Stimulated activated CD4-positive, alpha-beta T cell treated with anti-CD3 and anti-CD28 coated beads, Interleukin-12 subunit alpha, Interleukin-12 subunit beta, amount 100 ng/mL, for 24 hours (primary cell): Measurements from ENCODE around the gene HNRNPF.

Experiments used
- DNase-seq, 2 experiments: peaks; one replicate each; pipeline ENCODE4 v3.0.0-alpha.2; 2020; ENCODE audit warnings: low read depth in 2 of 2

Gene HNRNPF

DNA sequence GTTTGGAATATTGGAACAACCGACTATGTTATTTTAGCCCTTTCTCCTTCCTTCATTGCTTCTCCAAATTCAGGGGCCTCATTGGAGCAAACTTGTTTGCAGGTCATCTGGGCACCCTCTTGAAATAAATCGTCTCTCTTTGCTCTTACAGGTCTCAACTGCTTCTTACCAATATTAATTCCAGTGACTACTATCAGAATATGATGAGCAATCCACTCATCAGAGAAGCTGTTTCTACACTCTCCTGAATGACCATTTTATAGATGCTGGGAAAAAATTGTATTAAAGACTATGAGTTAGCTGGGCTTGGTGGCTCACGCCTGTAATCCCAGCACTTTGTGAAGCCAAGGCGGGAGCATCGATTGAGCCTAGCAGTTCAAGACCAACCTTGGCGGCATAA, 12.5 kb upstream of the HNRNPF start:
- no peak for DNase-seq

GRCh38 chr10:43421201-43421507, 12.2 kb upstream of the HNRNPF start:
- no peak for DNase-seq

GRCh38 chr10:43420369-43421200, 11.6 kb upstream of the HNRNPF start:
- DNase-seq, result peak; percentile 62 to 78

DNA sequence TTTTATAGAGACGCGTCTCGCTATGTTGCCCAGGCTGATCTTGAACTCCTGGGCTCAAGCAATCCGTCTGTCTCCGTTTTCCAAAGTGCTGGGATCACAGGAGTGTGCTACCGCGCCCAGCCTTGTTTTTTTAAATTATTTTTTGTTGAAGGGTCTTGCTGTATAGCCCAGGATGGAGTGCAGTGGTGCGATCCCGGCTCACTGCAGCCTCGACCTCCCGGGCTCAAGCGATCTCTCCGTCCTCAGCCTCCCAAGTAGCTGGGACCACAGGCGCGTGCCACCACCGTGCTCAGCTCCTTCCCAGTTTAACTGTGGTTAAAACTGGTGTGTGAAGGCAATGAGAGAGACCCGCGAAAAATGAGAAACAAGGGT, 11.0 kb upstream of the HNRNPF start:
- DNase-seq, result no peak

DNA sequence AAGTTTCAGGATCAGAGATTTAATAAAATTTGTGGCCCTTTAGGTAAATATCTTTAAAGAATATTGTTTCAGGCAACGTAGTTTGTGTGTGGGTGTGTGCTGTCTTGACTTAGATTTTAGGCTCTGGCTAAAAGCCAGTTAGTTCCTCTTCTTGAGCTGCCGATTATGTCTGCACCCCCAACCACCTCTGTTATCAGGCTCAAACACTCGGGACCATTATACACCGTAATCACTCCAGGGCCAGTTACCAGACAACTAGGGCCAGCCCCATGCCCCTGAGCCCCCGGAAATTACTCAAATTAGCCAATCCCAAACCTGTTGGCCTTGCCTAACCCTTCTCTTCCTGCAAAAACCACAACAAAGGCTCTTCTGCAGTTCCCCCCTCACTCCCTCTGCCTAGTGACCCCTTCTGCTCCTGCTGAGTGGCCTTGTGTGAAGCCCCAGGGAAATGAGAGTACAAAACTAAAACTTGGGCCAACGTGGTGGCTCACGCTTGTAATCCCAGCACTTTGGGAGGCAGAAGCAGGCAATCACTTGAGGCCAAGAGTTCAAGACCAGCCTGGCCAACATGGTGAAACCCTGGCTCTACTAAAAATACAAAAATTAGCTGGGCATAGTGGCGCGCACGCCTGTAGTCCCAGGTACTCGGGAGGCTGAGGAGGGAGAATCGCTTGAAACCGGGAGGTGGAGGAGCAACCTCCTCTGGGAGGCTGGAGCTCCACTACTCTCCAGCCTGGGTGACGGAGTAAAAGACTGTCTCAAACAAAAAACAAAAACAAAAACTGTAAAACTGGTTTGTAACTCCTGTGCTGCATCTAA, 9.2 kb upstream of the HNRNPF start:
- no peak for DNase-seq

DNA sequence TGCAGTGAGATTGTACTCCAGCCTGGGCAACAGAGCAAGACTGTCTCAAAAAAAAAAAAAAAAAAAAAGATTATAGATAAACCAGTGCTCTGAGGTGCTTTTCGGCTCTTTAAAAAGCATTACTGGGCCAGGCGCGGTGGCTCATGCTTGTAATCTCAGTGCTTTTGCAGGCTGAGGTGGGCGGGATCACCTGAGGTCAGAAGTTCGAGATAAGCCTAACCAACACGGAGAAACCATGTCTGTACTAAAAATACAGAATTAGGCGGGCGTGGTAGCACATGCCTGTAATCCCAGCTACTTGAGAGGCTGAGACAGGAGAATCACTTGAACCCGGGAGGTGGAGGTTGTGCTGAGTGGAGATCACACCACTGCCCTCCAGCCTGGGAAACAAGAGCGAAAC, 6.6 kb upstream of the HNRNPF start:
- no peak for DNase-seq

DNA sequence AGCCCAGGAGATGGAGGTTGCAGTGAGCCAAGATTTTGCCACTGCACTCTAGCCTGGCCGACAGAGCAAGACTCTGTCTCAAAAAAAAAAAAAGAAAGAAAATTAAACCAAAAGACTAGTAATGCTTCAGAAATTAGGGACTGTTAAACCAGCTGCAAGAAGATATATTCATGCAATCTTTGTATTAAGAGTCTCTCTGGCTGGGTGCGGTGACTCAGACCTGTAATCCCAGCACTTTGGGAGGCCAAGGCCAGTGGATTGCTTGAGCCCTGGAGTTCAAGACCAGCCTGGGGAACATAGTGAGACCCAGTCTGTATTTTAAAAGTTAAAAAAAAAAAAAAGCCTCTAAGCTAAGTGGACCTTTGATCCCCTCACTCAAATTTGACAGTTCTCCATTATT, 2.5 kb upstream of the HNRNPF start:
- DNase-seq, result no peak

- DNase-seq, result no peak
Measured at GRCh38 chr10:43410345-43410744, 1.4 kb upstream of the HNRNPF start.

DNA sequence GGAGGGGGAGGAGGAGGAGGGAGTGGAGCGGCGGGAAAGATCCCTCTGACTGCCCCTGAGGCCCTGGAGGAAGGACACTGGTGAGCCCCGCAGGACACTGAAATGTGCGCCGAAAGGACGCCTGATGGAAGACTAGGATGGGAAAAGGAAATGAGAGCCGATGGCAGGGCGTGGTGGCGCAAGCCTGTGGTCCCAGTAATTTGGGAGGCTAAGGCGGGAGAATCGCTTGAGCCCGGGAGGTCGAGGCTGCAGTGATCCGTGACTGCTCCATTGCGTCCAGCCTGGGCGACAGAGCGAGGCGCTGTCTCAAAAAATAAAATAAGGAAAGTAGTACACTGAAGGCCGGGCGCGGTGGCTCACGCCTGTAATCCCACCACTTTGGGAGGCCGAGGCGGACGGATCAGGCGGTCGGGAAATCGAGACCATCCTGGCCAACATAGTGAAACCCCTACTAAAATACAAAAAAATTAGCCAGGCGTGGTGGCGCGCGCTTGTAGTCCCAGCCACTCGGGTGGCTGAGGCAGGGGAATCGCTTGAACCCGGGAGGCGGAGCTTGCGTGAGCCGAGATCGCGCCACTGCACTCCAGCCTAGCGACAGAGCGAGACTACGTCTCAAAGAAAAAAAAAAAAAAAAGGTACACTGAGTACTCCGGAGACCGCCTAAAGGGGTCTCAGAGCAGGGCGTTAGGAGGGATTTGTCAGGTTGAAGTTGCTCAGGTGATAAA, 561 bp upstream of the HNRNPF start:
- peak; percentile 49 to 54 for DNase-seq

DNA sequence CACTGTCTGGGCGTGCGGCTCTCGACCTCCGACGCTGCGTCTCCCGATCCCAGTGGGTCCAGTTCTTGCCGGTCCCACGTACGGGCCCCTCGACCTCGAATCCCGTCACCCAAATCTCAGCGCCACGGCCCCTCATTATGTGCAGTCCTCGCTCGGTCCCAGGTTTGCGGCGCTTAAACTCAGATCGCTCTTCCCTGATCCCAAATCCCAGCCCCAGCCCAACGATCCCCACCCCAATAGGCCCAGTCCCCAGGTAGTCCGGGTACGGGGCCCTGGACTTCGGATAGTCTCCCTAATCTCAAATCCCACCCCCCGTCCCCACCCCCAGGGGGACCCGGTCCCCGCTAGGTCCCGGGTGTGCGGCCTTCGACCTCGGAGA, 666 bp downstream of the HNRNPF start:
- DNase-seq, result no peak

- peak; percentile 80 to 90 for DNase-seq
Measured at GRCh38 chr10:43407576-43408330, 1.2 kb downstream of the HNRNPF start.

DNA sequence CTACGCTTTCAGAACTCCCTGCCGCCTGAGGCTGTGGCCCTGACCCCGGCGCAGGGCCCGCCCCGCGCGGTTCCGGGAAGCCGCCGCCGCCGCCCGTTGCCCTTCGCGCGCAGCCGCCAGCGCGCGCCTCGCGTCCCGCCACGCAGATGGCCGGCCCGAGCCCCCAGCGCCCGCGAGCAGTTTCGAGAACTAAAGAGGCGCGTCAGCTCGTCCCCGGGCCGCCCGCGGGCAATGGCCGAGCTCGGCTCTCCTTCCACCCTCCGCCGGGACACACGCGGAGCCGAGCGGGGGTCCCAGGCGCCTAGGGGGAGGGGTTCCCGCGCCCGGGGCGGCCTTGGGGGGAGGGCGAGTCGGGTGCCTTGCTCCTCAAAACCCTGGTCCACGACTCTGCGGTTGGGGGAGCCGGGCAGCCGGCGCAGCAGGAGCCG, 1.8 kb downstream of the HNRNPF start:
- no peak for DNase-seq

DNA sequence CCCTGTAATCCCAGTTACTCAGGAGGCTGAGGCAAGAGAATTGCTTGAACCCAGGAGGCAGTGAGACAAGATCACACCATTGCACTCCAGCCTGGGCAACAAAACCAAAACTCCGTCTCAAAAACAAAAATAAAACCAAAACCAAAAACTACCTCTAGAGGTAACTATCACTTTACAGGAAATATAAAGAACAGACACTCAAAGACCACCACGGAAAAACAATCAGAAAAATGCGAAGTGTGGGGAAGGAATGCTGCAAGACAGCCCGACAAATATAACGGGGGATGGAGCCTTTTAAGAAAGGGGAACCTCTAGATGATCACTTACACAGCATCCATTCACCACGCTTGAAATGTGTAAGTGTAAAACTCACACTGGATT, 4.3 kb downstream of the HNRNPF start:
- no peak for DNase-seq

DNA sequence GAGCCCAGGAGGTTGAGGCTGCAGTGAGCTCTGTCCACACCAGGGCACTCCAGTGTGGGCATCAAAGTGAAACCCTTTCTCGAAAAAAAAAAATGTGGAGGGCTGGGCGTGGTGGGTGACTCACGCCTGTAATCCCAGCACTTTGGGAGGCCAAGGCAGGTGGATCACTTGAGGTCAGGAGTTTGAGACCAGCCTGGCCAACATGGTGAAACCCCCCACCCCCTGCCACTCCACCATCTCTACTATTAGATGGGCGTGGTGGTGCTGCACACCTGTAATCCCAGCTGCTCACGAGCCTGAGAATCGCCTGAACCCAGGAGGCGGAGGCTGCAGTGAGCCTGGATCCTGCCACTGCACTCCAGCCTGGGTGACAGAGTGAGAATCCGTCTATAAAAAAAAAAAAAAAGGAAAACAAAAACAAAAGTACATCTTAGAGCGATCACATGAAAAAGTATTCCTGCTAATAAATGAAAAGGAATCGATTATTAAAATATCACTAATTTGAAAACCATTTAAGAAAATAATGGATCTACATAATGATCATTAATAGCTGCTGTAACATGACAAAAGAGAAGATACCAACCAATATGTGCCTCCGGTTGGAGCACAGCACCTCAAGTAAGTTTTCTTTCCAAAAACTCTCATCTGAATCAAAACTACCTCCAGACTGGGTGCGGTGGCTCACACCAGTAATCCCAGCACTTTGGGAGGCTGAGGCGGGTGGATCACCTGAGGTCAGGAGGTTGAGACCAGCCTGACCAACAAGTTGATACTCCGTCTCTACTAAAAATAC, 4.9 kb downstream of the HNRNPF start:
- DNase-seq, result no peak

- DNase-seq, result no peak
Measured at GRCh38 chr10:43402880-43403452, 6.0 kb downstream of the HNRNPF start.

DNA sequence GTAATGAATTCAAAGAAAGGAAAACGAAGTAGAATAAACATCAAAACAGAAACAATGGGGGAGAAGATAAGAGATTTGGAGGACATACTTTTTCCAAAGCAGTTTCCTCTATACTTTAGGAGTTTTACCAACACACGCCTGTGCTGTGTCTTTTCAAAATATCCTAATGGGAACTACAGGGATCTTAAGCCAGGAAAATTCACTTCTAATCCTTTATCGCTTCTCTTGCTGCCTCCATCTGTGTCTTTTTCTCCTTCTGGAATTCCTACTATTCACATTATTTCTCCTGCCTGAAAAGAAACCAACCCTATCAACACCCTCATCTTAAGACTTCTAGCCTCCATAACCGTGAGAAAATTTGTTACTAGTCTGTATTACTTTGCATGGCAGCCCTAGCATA, 6.8 kb downstream of the HNRNPF start:
- no peak for DNase-seq

- no peak for DNase-seq
Measured at GRCh38 chr10:43401627-43402026, 7.4 kb downstream of the HNRNPF start.

GRCh38 chr10:43399320-43400310, 9.4 kb downstream of the HNRNPF start:
- DNase-seq, result no peak

- DNase-seq, result no peak
Measured at GRCh38 chr10:43398939-43399319, 10.1 kb downstream of the HNRNPF start.
